Lower leg skin (tissue), 3 donors: Measurements from ENCODE around the gene TRAF3.

Experiments
- POLR2A ChIP-seq, 2 donors: fragments of 450-650 bp; IDR thresholded peaks; one replicate each; pipeline ENCODE4 v1.6.1; 2016 to 2017; ENCODE audit warnings: antibody characterized with exemption in 2 of 2, mild to moderate bottlenecking in 1 of 2, moderate library complexity in 1 of 2
- TF ChIP-seq, protein P1 (sequence below), 3 donors: fragments of 450-650 bp; IDR thresholded peaks; one replicate each; pipeline ENCODE4 v1.5.1; 2016; ENCODE audit warnings: antibody characterized with exemption in 3 of 3, mild to moderate bottlenecking in 3 of 3, moderate library complexity in 2 of 3

DNA sequence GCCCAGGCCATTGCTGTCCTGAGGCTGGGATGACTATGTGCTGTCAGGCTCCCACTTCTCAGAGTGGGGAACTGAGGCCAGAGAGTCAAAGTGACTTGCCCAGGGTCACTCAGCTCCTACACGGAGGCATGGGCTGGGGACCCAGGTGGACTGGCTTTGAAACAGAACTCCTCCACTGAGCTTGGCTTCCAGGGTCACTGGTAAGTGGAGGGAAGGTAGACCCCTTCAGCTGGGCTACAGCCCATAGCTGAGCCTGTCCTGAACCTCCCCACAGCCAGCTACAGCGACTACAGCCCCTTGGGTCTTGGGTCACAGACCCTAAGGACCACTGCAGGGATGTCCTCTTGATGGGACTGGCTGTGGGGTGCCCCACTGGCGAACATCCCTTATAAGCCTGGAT, 40.3 kb upstream of the TRAF3 start:
- no peak for TF ChIP-seq POLR2A (IDR thresholded peaks at IDR 0.05)
- TF ChIP-seq, protein P1, sequence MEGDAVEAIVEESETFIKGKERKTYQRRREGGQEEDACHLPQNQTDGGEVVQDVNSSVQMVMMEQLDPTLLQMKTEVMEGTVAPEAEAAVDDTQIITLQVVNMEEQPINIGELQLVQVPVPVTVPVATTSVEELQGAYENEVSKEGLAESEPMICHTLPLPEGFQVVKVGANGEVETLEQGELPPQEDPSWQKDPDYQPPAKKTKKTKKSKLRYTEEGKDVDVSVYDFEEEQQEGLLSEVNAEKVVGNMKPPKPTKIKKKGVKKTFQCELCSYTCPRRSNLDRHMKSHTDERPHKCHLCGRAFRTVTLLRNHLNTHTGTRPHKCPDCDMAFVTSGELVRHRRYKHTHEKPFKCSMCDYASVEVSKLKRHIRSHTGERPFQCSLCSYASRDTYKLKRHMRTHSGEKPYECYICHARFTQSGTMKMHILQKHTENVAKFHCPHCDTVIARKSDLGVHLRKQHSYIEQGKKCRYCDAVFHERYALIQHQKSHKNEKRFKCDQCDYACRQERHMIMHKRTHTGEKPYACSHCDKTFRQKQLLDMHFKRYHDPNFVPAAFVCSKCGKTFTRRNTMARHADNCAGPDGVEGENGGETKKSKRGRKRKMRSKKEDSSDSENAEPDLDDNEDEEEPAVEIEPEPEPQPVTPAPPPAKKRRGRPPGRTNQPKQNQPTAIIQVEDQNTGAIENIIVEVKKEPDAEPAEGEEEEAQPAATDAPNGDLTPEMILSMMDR (IDR thresholded peaks at IDR 0.05), result no peak
